ENCODE measurements around the gene GOLPH3. TPM values are rescaled to one million over a fixed set of nuclear protein-coding genes. Genes with fewer than 3 reads are reported as not detected.

Gene GOLPH3
- total RNA-seq, 1 donor from 2014 or later = 99.0 TPM

GRCh38 chr5:32197032-32197431 is 22.9 kb upstream of the GOLPH3 start:
- ATAC-seq = no peak

GRCh38 chr5:32195265-32195664 is 21.1 kb upstream of the GOLPH3 start:
- DNase-seq = no peak
- intact Hi-C loops (cut with DNase I) = no loop called here
- Histone ChIP-seq H3K27me3 (ENCODE audit: low read depth) (no peaks in the 10 kb centered on the region), H3K9me3 (no peaks in the 10 kb centered on the region), H3K4me3 (no peak overlapping the region), H3K4me1 (peaks cover 19% of the 10 kb centered on the region), H3K36me3 (no peaks in the 10 kb centered on the region), H3K27ac (no peak overlapping the region)
- TF ChIP-seq CTCF (IDR thresholded peaks at IDR 0.05) = no peak
- peak; percentile 59 to 71 for ATAC-seq

More at GRCh38 chr5:32197032-32197431, 22.9 kb upstream of the GOLPH3 start:
- Histone ChIP-seq H3K27ac (no peak overlapping the region), H3K4me3 (no peak overlapping the region), H3K4me1 (peaks cover 32% of the 10 kb centered on the region), H3K27me3 (ENCODE audit: low read depth) (no peaks in the 10 kb centered on the region), H3K36me3 (no peaks in the 10 kb centered on the region), H3K9me3 (no peaks in the 10 kb centered on the region)
- no peak for TF ChIP-seq CTCF (IDR thresholded peaks at IDR 0.05)
- intact Hi-C loops (cut with DNase I) = no loop called here
- DNase-seq = no peak

- Histone ChIP-seq H3K9me3 (no peaks in the 10 kb centered on the region), H3K27ac (peak overlapping the region; percentile 57), H3K36me3 (no peaks in the 10 kb centered on the region), H3K27me3 (ENCODE audit: low read depth) (no peaks in the 10 kb centered on the region), H3K4me3 (no peak overlapping the region), H3K4me1 (peaks cover 19% of the 10 kb centered on the region)
- ATAC-seq = peak; percentile 93 to 94
- TF ChIP-seq CTCF (IDR thresholded peaks at IDR 0.05) = no peak
- DNase-seq = peak; percentile 90
- intact Hi-C loops (cut with DNase I) = no loop called here
Observed at GRCh38 chr5:32193591-32193990, 19.5 kb upstream of the GOLPH3 start.

- no peak for DNase-seq
- TF ChIP-seq CTCF (IDR thresholded peaks at IDR 0.05) = no peak
Observed at GRCh38 chr5:32190095-32190494, 16.0 kb upstream of the GOLPH3 start.

GRCh38 chr5:32187675-32188074 is 13.6 kb upstream of the GOLPH3 start:
- H3K4me1 ChIP-seq = no peaks in the 10 kb centered on the region
- H3K36me3 ChIP-seq = no peaks in the 10 kb centered on the region
- no peak for DNase-seq
- intact Hi-C loops (cut with DNase I) = no loop called here
- H3K27ac ChIP-seq = no peak overlapping the region
- H3K4me3 ChIP-seq = no peak overlapping the region
- H3K27me3 ChIP-seq (ENCODE audit: low read depth) = no peaks in the 10 kb centered on the region
- peaks cover 8% of the 10 kb centered on the region for H3K9me3 ChIP-seq
- no peak for ATAC-seq
- no peak for TF ChIP-seq CTCF (IDR thresholded peaks at IDR 0.05)

More at GRCh38 chr5:32190095-32190494, 16.0 kb upstream of the GOLPH3 start:
- Histone ChIP-seq H3K27ac (no peak overlapping the region), H3K36me3 (no peaks in the 10 kb centered on the region), H3K4me3 (no peak overlapping the region), H3K27me3 (ENCODE audit: low read depth) (no peaks in the 10 kb centered on the region), H3K9me3 (peaks cover 8% of the 10 kb centered on the region), H3K4me1 (peaks cover 19% of the 10 kb centered on the region)
- intact Hi-C loops (cut with DNase I) = no loop called here
- ATAC-seq = no peak
